H1 (cell line): ENCODE measurements around the gene VPS18.

Experiments
- CBX5 ChIP-seq: fragments of 300-800, 300-1000 bp; sonication (generic); IDR thresholded peaks from 2 replicates; pipeline ENCODE4 v1.7.1; 2016; ENCODE audit warnings: antibody characterized with exemption, low read length, low read depth
- EZH2 ChIP-seq: fragments of 200-600 bp; sonication (generic); IDR thresholded peaks from 2 replicates; pipeline ENCODE4 v1.7.1; 2012; ENCODE audit warnings: low read depth, mild to moderate bottlenecking, moderate library complexity, low read length, inconsistent platforms; ENCODE audit not compliant: severe bottlenecking
- KDM5A ChIP-seq: fragments of 200-600 bp; IDR thresholded peaks from 2 replicates; pipeline ENCODE4 v1.7.1; 2012; ENCODE audit warnings: mild to moderate bottlenecking, low read length, inconsistent platforms, mixed read lengths
- NRF1 ChIP-seq: IDR thresholded peaks from 2 replicates; pipeline ENCODE4 v1.6.1; 2011; ENCODE audit warnings: mild to moderate bottlenecking, low read depth, low read length, improper control_type of control experiment
- POLR2A ChIP-seq, 2 experiments: IDR thresholded peaks; 1 replicate in 1 of 2; 2 replicates in 1 of 2; pipeline ENCODE4 v1.6.1; 2011; ENCODE audit warnings: low read depth in 2 of 2, low read length in 2 of 2, mild to moderate bottlenecking in 2 of 2; ENCODE audit errors: control extremely low read depth in 1 of 2
- POLR2AphosphoS5 ChIP-seq: IDR thresholded peaks from 2 replicates; pipeline ENCODE4 v1.6.1; 2011; ENCODE audit warnings: low read depth, low read length
- RFX5 ChIP-seq: IDR thresholded peaks from 2 replicates; pipeline ENCODE4 v1.6.1; 2011; ENCODE audit warnings: low read depth, low read length, improper control_type of control experiment, borderline replicate concordance
- SIN3A ChIP-seq, 2 experiments: IDR thresholded peaks in 1 of 2; conservative IDR thresholded peaks in 1 of 2; 2 replicates each; pipeline ENCODE4 v1.6.1; 2011 to 2012; ENCODE audit warnings: low read length in 2 of 2, improper control_type of control experiment in 1 of 2, low read depth in 1 of 2, mild to moderate bottlenecking in 1 of 2
- SIX5 ChIP-seq: IDR thresholded peaks from 2 replicates; pipeline ENCODE4 v1.6.1; 2011; ENCODE audit warnings: mild to moderate bottlenecking, low read depth, low read length
- ZNF274 ChIP-seq: IDR thresholded peaks from 2 replicates; pipeline ENCODE4 v1.7.0; 2012; ENCODE audit warnings: low read length, borderline replicate concordance; ENCODE audit errors: extremely low read depth
- TF ChIP-seq, protein P1 (sequence below), 3 experiments: IDR thresholded peaks; 1 replicate in 2 of 3; 2 replicates in 1 of 3; pipeline versions ENCODE4 v1.5.1 to v1.6.1; 2011; ENCODE audit warnings: low read length in 3 of 3, mild to moderate bottlenecking in 3 of 3, inconsistent platforms in 2 of 3, low read depth in 1 of 3, moderate library complexity in 1 of 3; ENCODE audit not compliant: insufficient read depth in 1 of 3; ENCODE audit errors: control extremely low read depth in 1 of 3
- TF ChIP-seq, protein P2 (sequence below): fragments of 300-600 bp; sonication (generic); IDR thresholded peaks from 2 replicates; pipeline ENCODE4 v1.7.1; 2012; ENCODE audit warnings: low read length, moderate library complexity, mild to moderate bottlenecking, inconsistent platforms; ENCODE audit not compliant: insufficient replicate concordance
- TF ChIP-seq, protein P3 (sequence below): IDR thresholded peaks from 2 replicates; pipeline ENCODE4 v1.6.1; 2011; ENCODE audit warnings: low read length, improper control_type of control experiment

DNA sequence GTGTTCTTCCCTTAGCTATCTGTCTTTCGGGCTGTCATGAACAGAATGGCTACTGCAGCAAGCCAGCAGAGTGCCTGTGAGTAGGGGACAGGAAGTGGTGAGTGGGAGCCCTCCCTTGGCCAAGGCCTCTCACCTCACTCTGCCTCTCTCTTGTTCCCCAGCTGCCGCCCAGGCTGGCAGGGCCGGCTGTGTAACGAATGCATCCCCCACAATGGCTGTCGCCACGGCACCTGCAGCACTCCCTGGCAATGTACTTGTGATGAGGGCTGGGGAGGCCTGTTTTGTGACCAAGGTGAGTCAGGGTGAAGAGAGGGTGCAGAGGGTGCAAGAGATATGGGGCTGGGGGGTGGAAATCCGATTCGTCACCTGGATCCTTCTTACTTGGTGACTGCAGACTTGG is 37.9 kb downstream of the VPS18 start:
- no peak for TF ChIP-seq POLR2A (IDR thresholded peaks at IDR 0.05; ENCODE audit: control extremely low read depth in 1 of 2, low read depth in 2 of 2, low read length in 2 of 2)
- TF ChIP-seq POLR2AphosphoS5: no peak
- TF ChIP-seq RFX5: no peak
- no peak for TF ChIP-seq SIX5
- no peak for TF ChIP-seq KDM5A
- TF ChIP-seq NRF1: no peak
- TF ChIP-seq, protein P1, sequence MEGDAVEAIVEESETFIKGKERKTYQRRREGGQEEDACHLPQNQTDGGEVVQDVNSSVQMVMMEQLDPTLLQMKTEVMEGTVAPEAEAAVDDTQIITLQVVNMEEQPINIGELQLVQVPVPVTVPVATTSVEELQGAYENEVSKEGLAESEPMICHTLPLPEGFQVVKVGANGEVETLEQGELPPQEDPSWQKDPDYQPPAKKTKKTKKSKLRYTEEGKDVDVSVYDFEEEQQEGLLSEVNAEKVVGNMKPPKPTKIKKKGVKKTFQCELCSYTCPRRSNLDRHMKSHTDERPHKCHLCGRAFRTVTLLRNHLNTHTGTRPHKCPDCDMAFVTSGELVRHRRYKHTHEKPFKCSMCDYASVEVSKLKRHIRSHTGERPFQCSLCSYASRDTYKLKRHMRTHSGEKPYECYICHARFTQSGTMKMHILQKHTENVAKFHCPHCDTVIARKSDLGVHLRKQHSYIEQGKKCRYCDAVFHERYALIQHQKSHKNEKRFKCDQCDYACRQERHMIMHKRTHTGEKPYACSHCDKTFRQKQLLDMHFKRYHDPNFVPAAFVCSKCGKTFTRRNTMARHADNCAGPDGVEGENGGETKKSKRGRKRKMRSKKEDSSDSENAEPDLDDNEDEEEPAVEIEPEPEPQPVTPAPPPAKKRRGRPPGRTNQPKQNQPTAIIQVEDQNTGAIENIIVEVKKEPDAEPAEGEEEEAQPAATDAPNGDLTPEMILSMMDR (IDR thresholded peaks at IDR 0.05; ENCODE audit: control extremely low read depth in 1 of 3, insufficient read depth in 1 of 3, low read depth in 1 of 3, low read length in 3 of 3): no peak
- no peak for TF ChIP-seq EZH2
- TF ChIP-seq CBX5: no peak
- no peak for TF ChIP-seq SIN3A (conservative IDR thresholded peaks at IDR 0.05 in 1 of 2, IDR thresholded peaks at IDR 0.05 in 1 of 2; ENCODE audit: low read depth in 1 of 2, low read length in 2 of 2)
- no peak for TF ChIP-seq ZNF274
- TF ChIP-seq, protein P2, sequence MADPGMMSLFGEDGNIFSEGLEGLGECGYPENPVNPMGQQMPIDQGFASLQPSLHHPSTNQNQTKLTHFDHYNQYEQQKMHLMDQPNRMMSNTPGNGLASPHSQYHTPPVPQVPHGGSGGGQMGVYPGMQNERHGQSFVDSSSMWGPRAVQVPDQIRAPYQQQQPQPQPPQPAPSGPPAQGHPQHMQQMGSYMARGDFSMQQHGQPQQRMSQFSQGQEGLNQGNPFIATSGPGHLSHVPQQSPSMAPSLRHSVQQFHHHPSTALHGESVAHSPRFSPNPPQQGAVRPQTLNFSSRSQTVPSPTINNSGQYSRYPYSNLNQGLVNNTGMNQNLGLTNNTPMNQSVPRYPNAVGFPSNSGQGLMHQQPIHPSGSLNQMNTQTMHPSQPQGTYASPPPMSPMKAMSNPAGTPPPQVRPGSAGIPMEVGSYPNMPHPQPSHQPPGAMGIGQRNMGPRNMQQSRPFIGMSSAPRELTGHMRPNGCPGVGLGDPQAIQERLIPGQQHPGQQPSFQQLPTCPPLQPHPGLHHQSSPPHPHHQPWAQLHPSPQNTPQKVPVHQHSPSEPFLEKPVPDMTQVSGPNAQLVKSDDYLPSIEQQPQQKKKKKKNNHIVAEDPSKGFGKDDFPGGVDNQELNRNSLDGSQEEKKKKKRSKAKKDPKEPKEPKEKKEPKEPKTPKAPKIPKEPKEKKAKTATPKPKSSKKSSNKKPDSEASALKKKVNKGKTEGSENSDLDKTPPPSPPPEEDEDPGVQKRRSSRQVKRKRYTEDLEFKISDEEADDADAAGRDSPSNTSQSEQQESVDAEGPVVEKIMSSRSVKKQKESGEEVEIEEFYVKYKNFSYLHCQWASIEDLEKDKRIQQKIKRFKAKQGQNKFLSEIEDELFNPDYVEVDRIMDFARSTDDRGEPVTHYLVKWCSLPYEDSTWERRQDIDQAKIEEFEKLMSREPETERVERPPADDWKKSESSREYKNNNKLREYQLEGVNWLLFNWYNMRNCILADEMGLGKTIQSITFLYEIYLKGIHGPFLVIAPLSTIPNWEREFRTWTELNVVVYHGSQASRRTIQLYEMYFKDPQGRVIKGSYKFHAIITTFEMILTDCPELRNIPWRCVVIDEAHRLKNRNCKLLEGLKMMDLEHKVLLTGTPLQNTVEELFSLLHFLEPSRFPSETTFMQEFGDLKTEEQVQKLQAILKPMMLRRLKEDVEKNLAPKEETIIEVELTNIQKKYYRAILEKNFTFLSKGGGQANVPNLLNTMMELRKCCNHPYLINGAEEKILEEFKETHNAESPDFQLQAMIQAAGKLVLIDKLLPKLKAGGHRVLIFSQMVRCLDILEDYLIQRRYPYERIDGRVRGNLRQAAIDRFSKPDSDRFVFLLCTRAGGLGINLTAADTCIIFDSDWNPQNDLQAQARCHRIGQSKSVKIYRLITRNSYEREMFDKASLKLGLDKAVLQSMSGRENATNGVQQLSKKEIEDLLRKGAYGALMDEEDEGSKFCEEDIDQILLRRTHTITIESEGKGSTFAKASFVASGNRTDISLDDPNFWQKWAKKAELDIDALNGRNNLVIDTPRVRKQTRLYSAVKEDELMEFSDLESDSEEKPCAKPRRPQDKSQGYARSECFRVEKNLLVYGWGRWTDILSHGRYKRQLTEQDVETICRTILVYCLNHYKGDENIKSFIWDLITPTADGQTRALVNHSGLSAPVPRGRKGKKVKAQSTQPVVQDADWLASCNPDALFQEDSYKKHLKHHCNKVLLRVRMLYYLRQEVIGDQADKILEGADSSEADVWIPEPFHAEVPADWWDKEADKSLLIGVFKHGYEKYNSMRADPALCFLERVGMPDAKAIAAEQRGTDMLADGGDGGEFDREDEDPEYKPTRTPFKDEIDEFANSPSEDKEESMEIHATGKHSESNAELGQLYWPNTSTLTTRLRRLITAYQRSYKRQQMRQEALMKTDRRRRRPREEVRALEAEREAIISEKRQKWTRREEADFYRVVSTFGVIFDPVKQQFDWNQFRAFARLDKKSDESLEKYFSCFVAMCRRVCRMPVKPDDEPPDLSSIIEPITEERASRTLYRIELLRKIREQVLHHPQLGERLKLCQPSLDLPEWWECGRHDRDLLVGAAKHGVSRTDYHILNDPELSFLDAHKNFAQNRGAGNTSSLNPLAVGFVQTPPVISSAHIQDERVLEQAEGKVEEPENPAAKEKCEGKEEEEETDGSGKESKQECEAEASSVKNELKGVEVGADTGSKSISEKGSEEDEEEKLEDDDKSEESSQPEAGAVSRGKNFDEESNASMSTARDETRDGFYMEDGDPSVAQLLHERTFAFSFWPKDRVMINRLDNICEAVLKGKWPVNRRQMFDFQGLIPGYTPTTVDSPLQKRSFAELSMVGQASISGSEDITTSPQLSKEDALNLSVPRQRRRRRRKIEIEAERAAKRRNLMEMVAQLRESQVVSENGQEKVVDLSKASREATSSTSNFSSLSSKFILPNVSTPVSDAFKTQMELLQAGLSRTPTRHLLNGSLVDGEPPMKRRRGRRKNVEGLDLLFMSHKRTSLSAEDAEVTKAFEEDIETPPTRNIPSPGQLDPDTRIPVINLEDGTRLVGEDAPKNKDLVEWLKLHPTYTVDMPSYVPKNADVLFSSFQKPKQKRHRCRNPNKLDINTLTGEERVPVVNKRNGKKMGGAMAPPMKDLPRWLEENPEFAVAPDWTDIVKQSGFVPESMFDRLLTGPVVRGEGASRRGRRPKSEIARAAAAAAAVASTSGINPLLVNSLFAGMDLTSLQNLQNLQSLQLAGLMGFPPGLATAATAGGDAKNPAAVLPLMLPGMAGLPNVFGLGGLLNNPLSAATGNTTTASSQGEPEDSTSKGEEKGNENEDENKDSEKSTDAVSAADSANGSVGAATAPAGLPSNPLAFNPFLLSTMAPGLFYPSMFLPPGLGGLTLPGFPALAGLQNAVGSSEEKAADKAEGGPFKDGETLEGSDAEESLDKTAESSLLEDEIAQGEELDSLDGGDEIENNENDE: no peak
- TF ChIP-seq, protein P3, sequence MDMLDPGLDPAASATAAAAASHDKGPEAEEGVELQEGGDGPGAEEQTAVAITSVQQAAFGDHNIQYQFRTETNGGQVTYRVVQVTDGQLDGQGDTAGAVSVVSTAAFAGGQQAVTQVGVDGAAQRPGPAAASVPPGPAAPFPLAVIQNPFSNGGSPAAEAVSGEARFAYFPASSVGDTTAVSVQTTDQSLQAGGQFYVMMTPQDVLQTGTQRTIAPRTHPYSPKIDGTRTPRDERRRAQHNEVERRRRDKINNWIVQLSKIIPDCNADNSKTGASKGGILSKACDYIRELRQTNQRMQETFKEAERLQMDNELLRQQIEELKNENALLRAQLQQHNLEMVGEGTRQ: no peak
